H1 (cell line): ENCODE measurements around the gene DHRS9. TPM values are rescaled to one million over a fixed set of nuclear protein-coding genes. Genes with fewer than 3 reads are reported as not detected.

ENCODE experiments used
- RBBP5 ChIP-seq: IDR thresholded peaks from 2 replicates; pipeline ENCODE4 v1.7.1; 2012; ENCODE audit warnings: low read depth, mild to moderate bottlenecking, inconsistent platforms, low read length, moderate library complexity, borderline replicate concordance
- ZNF274 ChIP-seq: IDR thresholded peaks from 2 replicates; pipeline ENCODE4 v1.7.0; 2012; ENCODE audit warnings: low read length, borderline replicate concordance; ENCODE audit errors: extremely low read depth
- polyA plus RNA-seq, 7 experiments: library from polyadenylated mRNA; depleted of rRNA in 3 of 7; stranded (reverse) in 5 of 7; unstranded in 2 of 7; fragments of >200 nt in 5 of 7; fragments of 200-250 nt in 2 of 7; gene quantifications; 1 replicate in 5 of 7; 2 replicates in 1 of 7; 4 replicates in 1 of 7; pipeline versions ENCODE4 v1.2.1 to v1.2.3, GENCODE V29; 2011 to 2013; ENCODE audit warnings: missing spikeins in 2 of 7, mixed read lengths in 2 of 7
- total RNA-seq: library from RNA; stranded (reverse); fragmentation: NEBNext Ultra II Directional; extraction: Animal tissue kit (Norgen Biotek cat#: 25700); gene quantifications from 2 replicates; pipeline ENCODE4 v1.2.1, GENCODE V29; 2021

DHRS9 gene
- total and polyA plus RNA-seq, 2 of the 8 experiments (the other 6 are each of a cell fraction or from before 2014, with no cell fraction given): not detected

- TF ChIP-seq RBBP5 (no peak), ZNF274 (no peak)
Observed at GRCh38 chr2:169071455-169071854, 2.1 kb downstream of the DHRS9 start (continued).
